GM19099 (cell line): ENCODE measurements around the gene CHTF8.

Source experiments
- POLR2A ChIP-seq: IDR thresholded peaks from 3 replicates; pipeline ENCODE4 v1.6.1; 2011; ENCODE audit warnings: low read depth; ENCODE audit not compliant: insufficient read length; ENCODE audit errors: extremely low read depth

Gene CHTF8, protein sequence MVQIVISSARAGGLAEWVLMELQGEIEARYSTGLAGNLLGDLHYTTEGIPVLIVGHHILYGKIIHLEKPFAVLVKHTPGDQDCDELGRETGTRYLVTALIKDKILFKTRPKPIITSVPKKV

DNA sequence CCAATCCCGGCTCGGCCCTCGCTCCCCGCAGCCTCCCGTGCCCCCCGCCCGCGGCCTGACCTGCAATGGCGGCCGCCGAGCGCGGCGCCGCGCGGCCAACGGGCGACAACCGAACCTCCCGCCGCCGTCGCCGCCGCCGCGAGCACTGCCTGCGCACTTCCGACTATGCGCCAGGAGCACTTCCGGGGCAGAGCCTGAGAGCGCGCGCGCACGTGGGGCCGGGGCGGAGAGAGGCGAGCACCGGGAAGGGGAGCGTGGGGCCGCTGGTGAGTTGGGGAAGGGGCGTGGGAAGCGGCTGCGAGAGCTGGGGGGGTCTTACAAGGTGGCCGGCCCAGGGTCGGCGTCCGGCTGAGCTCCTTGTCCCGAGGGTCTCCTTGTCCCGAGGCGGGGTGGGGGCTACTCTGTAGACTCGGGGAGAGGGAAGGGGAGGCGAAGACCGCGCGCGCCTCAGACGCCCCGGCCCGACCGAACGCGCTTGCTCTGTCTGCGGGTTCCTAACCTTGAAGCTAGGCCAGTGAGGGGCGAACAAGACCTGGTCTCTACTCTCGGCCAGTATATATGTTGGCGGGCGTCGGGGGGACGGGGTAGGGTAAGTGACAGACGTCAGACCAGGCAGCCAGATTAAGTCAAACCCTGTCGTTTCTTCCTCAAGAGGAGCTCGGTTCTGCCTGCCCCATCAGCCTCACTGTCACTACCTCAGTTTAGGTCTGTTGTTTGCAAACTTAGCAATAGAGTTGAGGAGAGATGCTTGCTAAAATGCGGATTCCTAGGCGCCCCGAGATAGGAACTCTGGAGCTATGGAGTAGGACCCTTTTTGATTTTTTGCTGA is at the start of gene CHTF8, which contains the start of gene UTP4:
CHTF8 (minus strand) TSS at position 165 of the 829 bp plus-strand sequence. CDS start 11,130 bp downstream, outside the sequence.
UTP4 (plus strand) TSS at position 226 of the 829 bp plus-strand sequence. CDS start 811 bp downstream, outside the sequence.
- TF ChIP-seq POLR2A: peak; percentile 93

DNA sequence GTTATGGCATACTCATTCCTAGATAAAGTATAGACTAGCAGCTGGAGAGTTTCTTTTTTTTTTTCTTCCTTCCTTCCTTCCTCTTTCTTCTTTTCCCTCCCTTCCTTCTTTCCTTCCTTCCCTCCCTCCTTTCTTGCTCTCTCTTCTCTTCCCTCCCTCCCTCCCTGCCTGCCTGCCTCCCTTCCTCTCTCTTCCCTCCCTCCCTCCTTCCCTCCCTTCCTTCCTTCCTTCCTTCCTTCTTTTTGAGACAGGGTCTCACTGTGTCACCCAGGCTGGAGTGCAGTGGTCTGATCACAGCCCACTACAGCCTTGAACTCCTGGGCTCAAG is 47.6 kb upstream of the CHTF8 start:
- no peak for TF ChIP-seq POLR2A

DNA sequence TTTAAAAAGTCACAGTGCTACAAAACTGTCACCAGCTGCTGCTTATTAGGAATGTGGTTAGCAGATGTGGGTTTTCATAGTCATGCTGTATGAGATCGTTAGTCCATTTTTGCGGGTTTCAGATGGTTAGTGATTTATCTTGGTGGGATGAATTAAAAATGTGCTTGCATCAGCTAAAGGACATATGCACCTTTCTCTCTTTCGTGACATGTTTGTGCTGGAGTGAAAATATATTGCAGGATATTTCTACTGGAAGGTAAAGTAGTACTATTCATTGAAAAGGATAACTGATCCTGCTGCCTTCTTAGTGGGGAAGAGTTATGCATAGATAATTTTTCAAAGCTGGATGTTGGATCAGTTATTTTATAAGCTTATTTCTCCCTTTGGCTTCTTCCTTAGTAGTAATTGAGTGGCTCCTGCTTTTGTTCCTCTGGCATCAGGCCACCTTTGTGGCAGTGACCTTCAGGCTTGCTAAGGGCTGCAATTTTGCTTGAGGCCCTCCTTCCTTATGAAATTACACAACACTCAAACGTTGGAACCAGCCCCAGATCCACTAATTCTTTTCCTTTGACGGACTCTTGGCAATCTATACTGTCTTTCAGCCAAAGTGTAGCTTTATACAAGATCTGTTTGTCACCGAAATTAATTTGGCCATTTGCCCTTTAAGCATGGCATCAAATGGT is 47.1 kb upstream of the CHTF8 start:
- TF ChIP-seq POLR2A: no peak

DNA sequence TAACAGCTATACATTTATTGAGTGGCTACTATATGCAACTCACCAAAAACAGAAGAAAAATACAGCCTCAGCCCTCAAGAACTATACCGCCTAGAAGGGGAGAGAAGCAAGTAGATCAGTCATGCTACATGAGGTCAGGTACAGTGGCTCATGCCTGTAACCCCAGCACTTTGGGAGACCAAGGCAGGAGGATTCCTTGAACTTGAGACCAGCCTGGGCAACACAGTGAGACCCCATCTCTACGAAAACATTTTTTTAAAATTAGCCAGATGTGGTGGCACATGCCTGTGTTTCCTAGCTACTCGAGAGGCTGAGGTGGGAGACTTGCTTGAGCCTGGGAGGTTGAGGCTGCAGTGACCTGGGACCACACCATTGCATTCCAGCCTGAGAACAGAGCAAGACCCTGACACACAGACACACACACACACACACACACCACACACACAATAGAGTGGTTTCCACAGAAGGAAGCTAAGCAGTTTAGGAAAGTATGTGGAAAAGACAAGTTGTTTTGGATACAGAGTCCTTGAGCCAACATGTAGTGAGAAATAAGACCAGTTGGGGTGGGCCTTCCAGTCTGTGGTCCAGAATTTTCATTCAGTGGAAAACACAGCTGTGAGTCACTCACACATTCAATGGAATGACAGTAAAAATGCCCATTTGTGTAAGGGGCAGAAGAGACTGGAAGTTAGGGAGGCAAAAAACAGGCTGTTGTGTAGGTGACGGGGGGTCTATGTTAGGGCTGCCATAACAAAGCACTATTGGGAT is 43.8 kb upstream of the CHTF8 start:
- TF ChIP-seq POLR2A: no peak

DNA sequence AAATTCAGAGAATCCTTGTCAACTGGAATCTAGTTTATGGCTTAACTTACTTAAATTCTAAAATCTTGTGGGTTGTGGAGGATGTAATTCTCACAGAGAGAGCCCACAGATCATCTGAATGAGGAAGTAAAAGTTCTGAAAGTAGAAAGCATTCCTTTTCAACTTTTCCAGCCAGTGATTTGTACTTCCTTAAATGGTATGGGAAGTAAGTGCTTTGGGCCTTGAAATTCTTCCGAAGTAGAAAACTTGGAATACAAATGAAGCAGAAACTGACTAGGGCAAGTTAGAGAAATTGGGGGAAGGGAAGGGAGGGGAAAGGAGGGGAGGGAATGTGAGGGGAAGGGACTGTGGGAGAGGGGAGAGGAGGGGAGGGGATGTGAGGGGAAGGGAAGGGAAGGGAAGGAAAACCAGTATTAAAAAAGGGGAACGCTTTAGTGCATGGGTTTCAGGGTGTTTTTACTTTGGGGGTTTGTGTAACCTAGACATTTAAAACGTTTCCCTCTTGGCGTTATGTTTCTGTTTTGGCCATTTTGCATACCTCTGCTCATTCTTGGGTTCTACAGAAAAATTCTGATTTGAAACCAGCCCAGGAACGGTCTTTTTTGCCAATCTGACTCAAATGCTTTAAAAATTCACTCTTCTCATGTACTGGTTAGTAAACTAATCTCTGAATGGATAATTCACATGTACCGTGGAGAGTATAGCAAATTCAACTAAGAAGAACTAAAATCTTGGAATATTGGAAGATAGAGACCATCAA is 39.1 kb upstream of the CHTF8 start:
- TF ChIP-seq POLR2A: no peak

DNA sequence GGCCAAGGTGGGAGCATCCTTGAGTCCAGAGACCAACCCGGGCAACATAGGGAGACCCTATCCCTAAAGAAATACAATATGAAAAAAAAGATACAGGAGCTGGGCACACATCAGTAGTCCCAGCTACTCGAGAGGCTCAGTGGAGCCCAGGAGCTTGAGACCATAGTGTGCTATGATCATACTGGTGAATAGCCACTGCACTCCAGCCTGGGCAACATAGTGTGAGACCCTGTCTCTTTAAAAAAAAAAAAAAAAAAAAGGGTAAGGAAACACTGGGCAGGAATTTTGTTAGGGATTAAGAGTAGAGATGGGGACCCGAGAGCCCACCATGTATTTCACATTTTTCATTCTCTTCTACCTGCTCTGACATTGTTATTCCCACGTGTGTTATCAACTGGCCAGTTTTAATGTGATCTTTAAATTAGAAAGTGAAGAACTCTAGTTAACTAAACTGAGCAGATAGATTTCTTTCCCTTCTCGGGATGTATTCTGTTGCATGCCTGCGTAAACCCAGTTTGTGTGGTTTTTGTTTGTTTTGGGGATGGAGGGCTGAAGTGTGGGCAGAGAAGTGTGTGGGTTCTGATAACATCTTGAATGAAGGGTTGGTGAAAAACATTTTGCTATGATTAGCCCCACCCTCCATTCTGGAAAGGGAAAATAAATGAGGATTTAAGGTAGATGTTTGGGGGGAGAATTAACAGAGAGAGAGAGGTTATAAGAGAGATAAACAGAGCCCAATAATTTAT is 37.4 kb upstream of the CHTF8 start:
- TF ChIP-seq POLR2A: no peak

DNA sequence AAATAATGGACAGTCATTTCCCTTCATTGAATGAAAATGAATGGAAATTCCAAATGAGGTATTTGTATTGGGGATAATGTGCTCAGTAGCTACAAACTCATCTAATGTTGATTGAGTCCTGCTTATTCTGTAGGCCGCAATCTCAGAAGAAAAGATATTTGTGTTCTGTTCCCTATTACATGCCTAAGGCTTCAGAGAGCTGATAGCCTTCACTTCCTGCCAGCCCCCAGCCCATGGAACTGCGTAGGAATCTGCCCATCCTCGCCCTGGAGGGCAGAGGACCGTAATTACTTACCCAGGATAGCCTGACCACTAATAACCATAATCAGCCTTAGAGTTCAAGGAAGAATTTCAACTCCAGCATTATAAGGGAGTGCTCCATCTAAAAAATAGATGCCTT is 36.7 kb upstream of the CHTF8 start:
- TF ChIP-seq POLR2A: no peak

DNA sequence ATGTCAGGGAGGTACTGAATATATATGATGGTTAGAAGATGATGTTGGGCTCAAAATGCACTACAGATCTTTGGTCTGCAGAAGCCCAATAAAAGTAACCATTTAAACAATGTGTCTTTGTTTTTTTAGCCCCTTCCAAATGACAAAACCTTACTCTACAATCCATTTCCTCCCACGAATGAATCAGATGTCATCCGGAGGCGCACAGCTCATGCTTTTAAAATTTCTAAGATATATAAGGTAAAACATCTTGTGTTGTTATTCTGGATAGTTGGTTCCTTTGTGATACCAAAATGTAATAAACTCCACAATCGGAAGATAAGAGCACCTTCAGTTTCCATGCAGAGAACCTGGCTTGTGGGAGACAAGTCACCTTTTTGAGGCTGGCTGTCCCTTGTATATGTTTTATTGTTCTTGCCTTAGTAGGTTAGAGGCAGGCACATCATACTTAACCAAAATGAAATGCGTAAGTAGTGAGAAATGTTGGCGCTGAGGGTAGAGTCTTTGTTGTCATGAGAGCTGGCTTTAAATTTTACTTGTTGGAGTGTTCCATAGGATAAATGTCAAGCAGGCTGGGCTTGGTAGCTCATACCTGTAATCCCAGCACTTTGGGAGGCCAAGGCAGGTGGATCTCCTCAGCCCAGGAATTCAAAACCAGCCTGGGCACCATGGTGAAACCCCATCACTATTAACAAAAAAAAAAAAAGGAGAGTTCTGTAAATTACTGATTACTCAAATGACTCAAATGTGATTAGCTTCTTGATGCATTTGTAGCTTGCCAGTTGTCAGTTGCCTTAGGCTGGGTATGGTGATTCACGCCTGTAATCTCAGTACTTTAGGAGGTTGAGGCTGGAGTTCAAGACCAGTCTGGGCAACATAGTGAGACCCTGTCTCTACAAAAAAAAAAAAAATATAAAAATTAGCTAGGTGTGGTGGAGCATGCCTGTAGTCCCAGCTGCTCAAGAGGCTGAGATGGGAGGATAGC is 34.9 kb upstream of the CHTF8 start:
- no peak for TF ChIP-seq POLR2A

DNA sequence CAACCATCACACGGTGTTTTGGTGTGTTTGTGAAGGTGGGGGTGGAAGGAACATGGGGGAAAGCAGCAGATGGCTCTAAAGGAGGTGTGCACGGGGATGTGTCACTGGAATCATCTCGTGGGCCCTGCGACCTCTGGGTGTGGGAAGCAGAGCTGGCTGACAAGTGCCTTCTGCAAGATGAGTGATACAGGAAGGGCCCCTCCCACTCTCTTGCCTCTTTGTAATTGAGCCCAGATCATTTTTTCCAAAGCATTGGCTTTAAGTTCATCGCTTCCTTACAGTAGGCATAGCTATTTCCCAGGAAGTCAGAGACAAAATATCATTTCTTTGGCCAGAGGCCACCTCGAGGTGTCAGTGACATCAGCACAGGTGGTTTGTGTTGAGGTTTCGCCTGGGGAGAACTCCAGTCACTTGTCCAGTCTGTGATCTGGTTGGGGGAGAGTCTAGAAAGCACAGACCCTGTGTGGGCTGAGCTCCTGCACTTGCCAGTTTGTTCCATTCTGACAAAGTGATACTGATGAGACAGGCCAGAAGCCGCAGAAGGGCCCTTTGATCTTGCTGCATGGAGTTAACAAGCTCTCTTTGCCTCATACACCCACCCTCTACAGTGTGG is 33.9 kb upstream of the CHTF8 start:
- no peak for TF ChIP-seq POLR2A

DNA sequence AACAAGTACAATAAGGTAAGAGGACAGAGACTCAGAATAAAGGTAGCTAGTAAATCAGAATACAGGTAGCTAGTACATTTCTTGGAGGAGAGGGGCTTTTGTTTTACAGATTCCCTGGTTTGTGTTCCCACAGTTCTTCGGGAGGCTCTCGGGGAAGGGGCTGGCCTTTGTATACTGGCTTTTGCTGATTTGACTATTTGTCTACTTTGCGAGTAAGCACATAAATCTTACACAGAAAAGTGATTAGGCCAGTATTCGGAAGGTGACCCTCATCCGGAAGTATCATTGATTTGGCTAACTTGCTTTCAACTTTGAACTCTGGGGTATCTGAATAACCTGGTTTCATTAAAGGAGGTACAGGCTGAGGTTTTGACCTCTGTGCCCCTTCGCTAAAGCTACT is 33.2 kb upstream of the CHTF8 start:
- TF ChIP-seq POLR2A: no peak

DNA sequence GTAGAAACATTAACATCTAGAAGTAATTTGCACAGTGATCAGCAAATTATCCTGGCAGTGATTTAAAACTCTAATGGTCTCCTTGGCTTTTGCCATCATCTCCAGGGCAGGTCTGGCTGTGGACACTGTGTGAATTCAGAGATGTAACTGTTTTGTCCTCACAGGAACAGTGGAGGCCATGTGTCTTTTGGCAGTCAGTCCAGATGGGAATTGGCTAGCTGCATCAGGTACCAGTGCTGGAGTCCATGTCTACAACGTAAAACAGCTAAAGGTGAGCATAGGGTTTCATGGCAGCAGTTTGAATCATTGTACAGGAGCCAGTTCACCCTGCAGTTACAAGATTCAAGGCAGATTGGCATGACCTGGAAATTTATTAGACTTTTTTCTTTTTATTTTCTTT is 27.8 kb upstream of the CHTF8 start:
- no peak for TF ChIP-seq POLR2A

DNA sequence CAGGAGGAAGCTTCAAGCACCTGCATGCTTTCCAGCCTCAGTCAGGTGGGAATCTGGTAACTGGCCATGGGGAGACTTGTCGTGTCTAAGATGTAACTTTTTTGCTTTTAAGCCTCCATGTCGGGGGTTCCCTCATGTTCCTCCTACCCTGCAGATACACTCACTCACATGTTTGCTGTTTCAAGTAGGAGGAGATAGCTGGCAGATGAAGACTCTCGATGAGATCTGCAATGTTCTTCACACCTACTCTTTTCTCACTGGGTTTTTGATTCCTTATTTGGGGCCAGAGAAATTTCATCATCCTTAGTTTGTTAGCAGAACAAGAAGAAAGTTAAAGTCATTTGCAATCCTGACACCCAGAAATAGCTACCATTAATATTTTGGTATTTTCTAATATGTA is 24.8 kb upstream of the CHTF8 start:
- TF ChIP-seq POLR2A: no peak
